Panc1 (cell line): ENCODE measurements around the gene B4GALNT1. TPM values are rescaled to one million over a fixed set of nuclear protein-coding genes. Genes with fewer than 3 reads are reported as not detected.

Source experiments
- ATAC-seq: fragments of 200-7000 bp; cut with Tn5 transposase; 2 replicates; pipeline ENCODE4 v1.9.1; 2020; ENCODE audit warnings: mild to moderate bottlenecking, moderate library complexity
- BruUV-seq: library from RNA; stranded (reverse); fragments of 400-500 nt; replicated peaks from 2 replicates; lab custom pipeline; 2021; lab: Mats Ljungman, UMichigan
- CTCF ChIA-PET: fragments of 300-600 bp; sonication (Branson Sonifier 250); formaldehyde crosslinking; loops from one replicate; lab custom pipeline; 2022; ENCODE audit warnings: antibody characterized with exemption; lab: Charles Lee
- POLR2A ChIA-PET: fragments of 300-600 bp; sonication (Branson Sonifier 250); formaldehyde crosslinking; loops from one replicate; lab custom pipeline; 2022; ENCODE audit warnings: antibody characterized with exemption; lab: Charles Lee
- DNase-seq: peaks from one replicate; pipeline ENCODE4 v3.0.0-alpha.2; 2010; ENCODE audit warnings: low read depth, low spot score
- H3K27ac ChIP-seq: 2 replicates; pipeline ENCODE4 v1.5.1; 2011; ENCODE audit warnings: mild to moderate bottlenecking, low read length, inconsistent platforms
- H3K27me3 ChIP-seq: fragments of 200-500 bp; sonication (Bioruptor generic); 2 replicates; pipeline ENCODE4 v1.6.0; 2014; ENCODE audit warnings: low read length, inconsistent platforms; ENCODE audit not compliant: control insufficient read depth, insufficient read depth
- H3K36me3 ChIP-seq: fragments of 200-500 bp; sonication (Bioruptor generic); 2 replicates; pipeline ENCODE4 v1.5.1; 2014; ENCODE audit warnings: inconsistent platforms, mild to moderate bottlenecking, low read length, moderate library complexity; ENCODE audit not compliant: control insufficient read depth, insufficient read depth
- H3K4me1 ChIP-seq: 2 replicates; pipeline ENCODE4 v1.5.1; 2011; ENCODE audit warnings: inconsistent platforms, mild to moderate bottlenecking, low read length, moderate library complexity; ENCODE audit not compliant: control insufficient read depth, insufficient read depth
- H3K4me3 ChIP-seq, 2 experiments: 2 replicates each; pipeline ENCODE4 v1.5.1; 2011 to 2012; ENCODE audit warnings: low read depth in 2 of 2, low read length in 2 of 2, mild to moderate bottlenecking in 2 of 2, inconsistent platforms in 1 of 2, moderate library complexity in 1 of 2
- H3K9me3 ChIP-seq: fragments of 200-500 bp; sonication (Bioruptor generic); 2 replicates; pipeline ENCODE4 v1.5.1; 2014; ENCODE audit warnings: low read depth, mild to moderate bottlenecking, inconsistent platforms, low read length, moderate library complexity; ENCODE audit not compliant: control insufficient read depth, insufficient read depth
- POLR2AphosphoS5 ChIP-seq: IDR thresholded peaks from 2 replicates; pipeline ENCODE4 v1.6.1; 2012; ENCODE audit warnings: mild to moderate bottlenecking, low read depth, low read length, moderate library complexity
- REST ChIP-seq, 2 experiments: IDR thresholded peaks; 2 replicates each; pipeline ENCODE4 v1.6.1; 2011 to 2012; ENCODE audit warnings: low read depth in 2 of 2, control low read depth in 1 of 2, low read length in 1 of 2, mild to moderate bottlenecking in 1 of 2, moderate library complexity in 1 of 2; ENCODE audit not compliant: insufficient read depth in 1 of 2
- SIN3A ChIP-seq: IDR thresholded peaks from 2 replicates; pipeline ENCODE4 v1.6.1; 2012; ENCODE audit warnings: low read depth, mild to moderate bottlenecking, low read length, moderate library complexity, borderline replicate concordance; ENCODE audit not compliant: insufficient read depth
- TCF7L2 ChIP-seq: IDR thresholded peaks from 2 replicates; pipeline ENCODE4 v1.6.1; 2011; ENCODE audit warnings: mild to moderate bottlenecking, low read depth, low read length, inconsistent platforms
- in situ Hi-C: cut with HindIII; loops from 2 replicates; pipeline ENCODE4 v1.10.0; 2016; ENCODE audit warnings: low sequenced_read_pairs, low pct_unique_long_range_greater_than_20kb
- intact Hi-C: fragments of 100-400 bp; cut with micrococcal nuclease; formaldehyde crosslinking; loops from one replicate; pipeline ENCODE4 v1.10.0; 2022; ENCODE audit not compliant: unreplicated experiment
- total RNA-seq: library from RNA; stranded (reverse); gene quantifications from one replicate; pipeline ENCODE4 v1.2.1, GENCODE V29; 2021; ENCODE audit not compliant: unreplicated experiment
- TF ChIP-seq, protein P1 (sequence below): fragments of 450-650 bp; IDR thresholded peaks from 2 replicates; pipeline ENCODE4 v1.5.1; 2017; ENCODE audit warnings: mild to moderate bottlenecking

B4GALNT1 gene
- total RNA-seq, 1 experiment from 2014 or later: 48.6 TPM

GRCh38 chr12:57614948-57615500 lies 18.0 kb downstream of the B4GALNT1 start:
- in situ Hi-C loops (no loop called here), intact Hi-C loops (no loop called here)
- POLR2A ChIA-PET: interaction anchor here (0.6 kb wide), 1 partner anchor 184 kb away, joined by 4 read pairs; no protein-coding TSS in a partner anchor
- DNase-seq (no peak), ATAC-seq (no peak)
- H3K9me3 ChIP-seq: no peaks in the 10 kb centered on the region
- CTCF ChIA-PET: no interaction called here
- no peak overlapping the region for H3K4me3 ChIP-seq
- H3K4me1 ChIP-seq: peaks cover 8% of the 10 kb centered on the region; the same call in 1 of the 2 replicates
- H3K27me3 ChIP-seq: no peaks in the 10 kb centered on the region
- H3K36me3 ChIP-seq: no peaks in the 10 kb centered on the region
- H3K27ac ChIP-seq: no peak overlapping the region
- TF ChIP-seq TCF7L2 (no peak), REST (IDR thresholded peaks at IDR 0.05; ENCODE audit: insufficient read depth in 1 of 2, low read depth in 2 of 2, low read length in 1 of 2) (no peak), POLR2AphosphoS5 (no peak), SIN3A (no peak)
- TF ChIP-seq, protein P1, sequence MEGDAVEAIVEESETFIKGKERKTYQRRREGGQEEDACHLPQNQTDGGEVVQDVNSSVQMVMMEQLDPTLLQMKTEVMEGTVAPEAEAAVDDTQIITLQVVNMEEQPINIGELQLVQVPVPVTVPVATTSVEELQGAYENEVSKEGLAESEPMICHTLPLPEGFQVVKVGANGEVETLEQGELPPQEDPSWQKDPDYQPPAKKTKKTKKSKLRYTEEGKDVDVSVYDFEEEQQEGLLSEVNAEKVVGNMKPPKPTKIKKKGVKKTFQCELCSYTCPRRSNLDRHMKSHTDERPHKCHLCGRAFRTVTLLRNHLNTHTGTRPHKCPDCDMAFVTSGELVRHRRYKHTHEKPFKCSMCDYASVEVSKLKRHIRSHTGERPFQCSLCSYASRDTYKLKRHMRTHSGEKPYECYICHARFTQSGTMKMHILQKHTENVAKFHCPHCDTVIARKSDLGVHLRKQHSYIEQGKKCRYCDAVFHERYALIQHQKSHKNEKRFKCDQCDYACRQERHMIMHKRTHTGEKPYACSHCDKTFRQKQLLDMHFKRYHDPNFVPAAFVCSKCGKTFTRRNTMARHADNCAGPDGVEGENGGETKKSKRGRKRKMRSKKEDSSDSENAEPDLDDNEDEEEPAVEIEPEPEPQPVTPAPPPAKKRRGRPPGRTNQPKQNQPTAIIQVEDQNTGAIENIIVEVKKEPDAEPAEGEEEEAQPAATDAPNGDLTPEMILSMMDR: no peak
- BruUV-seq: no TSS peak

GRCh38 chr12:57614178-57614947 lies 18.6 kb downstream of the B4GALNT1 start:
- Histone ChIP-seq H3K4me3 (no peak overlapping the region), H3K9me3 (no peaks in the 10 kb centered on the region), H3K27me3 (no peaks in the 10 kb centered on the region), H3K4me1 (peaks cover 8% of the 10 kb centered on the region; the same call in 1 of the 2 replicates), H3K36me3 (no peaks in the 10 kb centered on the region), H3K27ac (no peak overlapping the region)
- DNase-seq (no peak), ATAC-seq (no peak)
- POLR2A ChIA-PET: interaction anchor here (0.6 kb wide), 1 partner anchor 184 kb away, joined by 4 read pairs; no protein-coding TSS in a partner anchor
- no peak for TF ChIP-seq TCF7L2
- TF ChIP-seq, protein P1: no peak
- TF ChIP-seq REST (IDR thresholded peaks at IDR 0.05; ENCODE audit: insufficient read depth in 1 of 2, low read depth in 2 of 2, low read length in 1 of 2): no peak
- no peak for TF ChIP-seq SIN3A
- no peak for TF ChIP-seq POLR2AphosphoS5
- no TSS peak for BruUV-seq
- CTCF ChIA-PET: no interaction called here
- in situ Hi-C loops: no loop called here
- intact Hi-C loops: no loop called here
